ENCODE data around the gene SPATA20.

The SPATA20 gene

DNA sequence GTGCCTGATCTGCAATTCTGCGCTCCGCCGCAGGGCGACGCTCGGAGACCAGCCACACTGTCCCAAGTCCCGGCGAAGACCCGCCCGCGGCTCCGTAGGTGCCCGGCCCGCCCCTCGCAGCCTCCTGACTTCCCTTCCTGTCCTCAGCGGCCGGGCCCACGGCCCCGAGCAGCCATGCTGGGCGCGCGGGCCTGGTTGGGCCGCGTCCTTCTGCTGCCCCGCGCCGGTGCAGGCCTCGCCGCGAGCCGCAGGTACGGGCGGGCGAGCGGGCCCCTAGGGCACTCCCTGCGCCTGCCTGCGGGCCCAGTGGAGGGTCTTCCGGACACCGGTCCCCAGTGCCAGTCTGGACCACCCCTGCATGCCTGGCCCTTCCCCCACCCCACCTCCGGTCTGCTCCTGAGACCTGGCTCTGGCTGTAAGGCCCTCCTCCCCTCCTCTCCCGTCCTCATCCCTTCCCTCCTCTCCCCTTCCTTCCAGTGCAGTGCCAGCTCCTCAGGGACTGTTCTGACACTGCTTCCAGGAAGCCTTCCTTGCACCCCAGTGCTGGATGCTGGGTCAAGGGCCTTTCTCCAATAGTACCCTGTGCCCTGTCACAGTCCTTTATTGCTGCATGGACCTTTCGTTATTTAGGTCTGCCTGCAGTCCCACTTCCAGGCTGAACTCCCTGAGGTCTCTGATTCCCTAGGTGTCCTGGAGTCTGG is at the start of gene SPATA20:
SPATA20 (plus strand) TSS at position 140 of the 701 bp plus-strand sequence; CDS start at position 175, 35 bp downstream.
- no peak for FAIRE-seq

DNA sequence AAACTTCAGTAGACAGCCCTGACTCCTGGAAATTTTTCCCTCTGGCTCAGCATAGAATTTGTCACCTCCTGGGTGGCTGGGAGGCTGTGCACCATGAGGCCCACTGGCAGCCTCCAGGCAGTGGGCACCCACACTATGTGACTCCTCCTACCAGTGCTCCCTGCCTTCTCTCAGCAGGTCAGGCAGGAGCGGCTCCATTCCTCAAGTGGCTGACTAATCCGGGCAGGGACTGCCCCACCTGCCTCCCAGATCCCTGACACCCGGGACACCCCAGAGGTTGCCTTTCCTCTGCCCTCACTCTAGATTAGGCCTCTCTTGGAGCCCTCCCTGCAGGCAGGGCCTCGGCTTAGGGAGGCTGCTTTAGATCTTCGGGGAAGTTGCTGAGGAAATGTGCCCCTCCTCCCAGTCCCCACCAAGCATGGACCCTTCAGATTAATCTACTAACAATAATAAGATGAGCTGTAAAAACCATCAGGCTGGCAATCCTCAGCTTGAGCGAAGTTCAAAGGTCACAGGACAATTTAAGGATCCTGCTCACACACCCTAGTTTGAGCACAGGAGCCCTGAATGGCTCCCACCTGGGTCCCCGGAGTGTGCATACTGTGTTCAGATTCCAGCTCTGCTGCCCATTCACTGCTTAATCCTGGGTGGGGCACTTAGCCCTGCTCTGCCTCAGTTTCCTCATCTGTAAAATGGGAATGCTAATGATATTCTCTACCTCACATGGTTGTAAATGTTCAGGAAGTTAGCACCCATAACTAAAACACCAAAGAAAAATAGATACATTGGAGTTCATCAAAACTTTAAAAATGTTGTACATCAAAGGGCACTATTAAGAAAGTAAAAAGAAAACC is 48.7 kb upstream of the SPATA20 start:
- FAIRE-seq: no peak

DNA sequence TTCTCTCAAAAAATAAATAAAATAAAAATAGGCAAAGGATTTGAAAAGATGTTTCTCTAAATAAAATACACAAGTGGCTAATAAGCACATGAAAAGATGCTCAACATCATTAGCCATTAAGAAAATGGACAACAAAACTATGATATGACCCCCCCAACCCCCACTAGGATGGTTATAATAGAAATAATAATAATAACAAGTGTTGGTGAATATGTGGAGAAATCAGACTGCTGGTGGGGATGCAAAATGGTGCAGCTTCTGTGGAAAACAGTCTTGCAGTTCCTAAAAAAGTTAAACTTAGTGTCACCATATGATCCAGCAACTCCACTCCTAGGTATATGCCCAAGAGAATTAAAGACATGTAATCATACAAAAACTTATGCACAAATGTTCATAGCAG is 47.7 kb upstream of the SPATA20 start:
- no peak for FAIRE-seq

DNA sequence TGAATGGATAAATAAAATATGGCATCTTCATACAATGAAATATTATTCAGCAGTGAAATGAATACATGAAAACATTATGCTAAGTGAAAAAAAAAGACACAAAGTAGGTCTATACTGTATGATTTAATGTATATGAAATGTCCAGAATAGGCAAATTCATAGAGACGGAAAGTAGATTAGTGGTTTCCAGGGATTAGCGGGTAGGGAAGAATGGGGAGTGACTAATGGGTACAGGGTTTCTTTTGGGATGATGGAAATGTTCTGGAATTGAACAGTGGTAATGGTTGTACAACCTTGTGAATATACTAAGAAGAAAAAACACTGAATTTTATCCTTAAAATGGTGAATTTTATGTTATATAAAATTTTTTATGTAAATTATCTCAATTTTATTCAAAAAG is 47.3 kb upstream of the SPATA20 start:
- no peak for FAIRE-seq

GRCh38 chr17:50501054-50501453 is 45.9 kb upstream of the SPATA20 start:
- peak; percentile 41 for FAIRE-seq

GRCh38 chr17:50502301-50502990 is 44.5 kb upstream of the SPATA20 start:
- no peak for FAIRE-seq

DNA sequence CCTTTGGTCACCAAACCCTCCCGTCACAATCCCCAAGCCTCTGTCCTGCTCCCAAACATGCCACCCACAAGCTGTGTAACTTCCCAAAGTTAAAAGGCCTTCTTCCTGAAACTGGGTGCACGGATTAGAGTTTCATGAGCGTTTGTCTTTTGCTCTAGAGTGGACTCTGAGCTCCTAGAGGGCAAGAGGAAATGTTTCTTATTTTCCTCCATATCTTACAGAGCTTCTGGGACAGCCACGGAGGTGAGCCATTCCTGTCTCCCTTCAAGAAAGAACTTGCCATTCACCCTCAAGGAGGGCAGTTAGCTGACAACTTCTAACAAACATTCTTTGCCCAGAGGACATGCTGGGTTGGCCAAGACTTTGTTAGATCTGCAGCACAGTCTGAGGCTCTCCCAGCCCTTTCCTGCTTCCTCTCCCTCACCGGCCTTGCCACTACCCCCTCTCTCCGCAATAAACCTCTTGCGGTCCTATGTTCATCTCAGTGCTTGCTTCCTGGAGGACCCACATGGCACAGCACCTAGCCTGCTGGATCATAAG is 41.3 kb upstream of the SPATA20 start:
- FAIRE-seq: no peak

DNA sequence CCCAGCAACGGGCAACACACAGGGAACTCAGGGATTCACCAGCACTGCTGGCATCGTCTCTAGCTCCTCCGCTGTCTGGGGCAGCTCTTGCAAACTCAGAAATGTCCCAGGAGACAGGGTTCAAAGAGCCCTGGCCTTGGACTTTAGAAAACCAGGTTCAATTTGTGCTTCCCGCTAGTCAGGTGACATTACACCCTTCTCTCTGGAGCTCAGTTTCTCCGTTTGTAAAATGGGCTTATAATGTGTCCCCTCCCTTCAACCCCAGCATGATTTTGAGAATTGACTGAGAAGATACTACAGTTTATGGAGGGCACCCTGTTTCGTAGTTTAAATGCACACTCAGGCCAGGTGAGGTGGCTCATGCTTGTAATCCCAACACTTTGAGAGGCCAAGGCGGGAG is 40.7 kb upstream of the SPATA20 start:
- FAIRE-seq: no peak

DNA sequence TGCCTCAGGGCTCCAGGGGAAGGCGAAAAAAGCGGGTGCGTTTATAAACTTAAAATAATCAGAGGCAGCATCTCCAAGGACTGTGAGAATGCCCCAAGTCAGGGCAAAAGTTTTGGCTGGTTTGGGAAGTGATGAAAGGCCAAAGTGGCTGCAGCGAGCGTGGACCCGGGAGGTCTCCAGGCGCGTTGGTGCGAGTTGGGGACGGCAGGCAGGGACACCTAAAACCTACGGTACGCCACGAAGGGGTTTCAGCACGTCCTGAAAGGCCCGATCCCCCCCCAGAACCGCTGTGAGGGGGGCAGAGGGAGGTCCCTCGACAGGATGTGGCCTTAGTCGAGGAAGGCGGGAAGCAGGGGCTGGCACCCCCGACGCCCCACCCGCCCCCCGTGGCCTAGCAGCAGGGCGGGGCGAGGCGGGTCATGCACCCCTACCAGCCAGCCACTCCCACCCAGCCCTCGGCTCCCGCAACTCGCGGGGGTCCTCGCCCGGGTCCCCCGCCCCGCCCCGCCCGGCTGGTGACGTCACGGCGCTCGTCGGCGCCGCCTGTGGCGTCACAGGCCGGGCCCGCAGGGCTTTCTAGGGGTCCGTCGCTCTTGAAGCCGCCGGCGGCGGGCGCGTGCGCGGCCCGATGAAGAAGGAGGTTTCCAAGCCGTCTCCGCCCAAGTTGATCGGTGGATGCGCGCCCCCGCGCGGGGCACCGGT is 39.0 kb upstream of the SPATA20 start, which contains the start of gene MYCBPAP:
MYCBPAP (plus strand) TSS at position 569 of the 702 bp plus-strand sequence. CDS start 236 bp downstream, outside the sequence.
- no peak for FAIRE-seq

GRCh38 chr17:50508573-50509460 is 38.2 kb upstream of the SPATA20 start:
- FAIRE-seq: no peak

- FAIRE-seq: no peak
Measured at GRCh38 chr17:50511058-50511457, 35.9 kb upstream of the SPATA20 start.

DNA sequence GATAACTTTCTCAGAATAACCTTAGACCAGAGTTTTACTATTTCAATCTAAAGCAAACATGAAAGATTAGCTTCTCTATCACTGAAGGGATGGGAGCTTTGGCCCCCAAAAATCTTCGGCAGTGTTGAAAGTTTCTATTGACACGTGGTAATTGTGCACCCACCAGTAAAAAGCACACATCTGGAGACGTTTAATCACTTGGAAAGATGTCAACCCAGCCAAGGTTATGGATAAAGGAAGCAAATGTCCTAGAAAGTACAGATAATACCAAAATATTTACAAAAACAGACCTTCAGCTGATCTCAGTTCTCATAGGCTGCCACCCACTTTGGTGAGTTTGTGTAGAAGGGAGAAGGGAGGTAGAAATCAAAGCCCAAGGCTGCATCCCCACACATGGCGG is 33.5 kb upstream of the SPATA20 start:
- FAIRE-seq: peak; percentile 86

GRCh38 chr17:50514388-50514787 is 32.6 kb upstream of the SPATA20 start:
- no peak for FAIRE-seq

DNA sequence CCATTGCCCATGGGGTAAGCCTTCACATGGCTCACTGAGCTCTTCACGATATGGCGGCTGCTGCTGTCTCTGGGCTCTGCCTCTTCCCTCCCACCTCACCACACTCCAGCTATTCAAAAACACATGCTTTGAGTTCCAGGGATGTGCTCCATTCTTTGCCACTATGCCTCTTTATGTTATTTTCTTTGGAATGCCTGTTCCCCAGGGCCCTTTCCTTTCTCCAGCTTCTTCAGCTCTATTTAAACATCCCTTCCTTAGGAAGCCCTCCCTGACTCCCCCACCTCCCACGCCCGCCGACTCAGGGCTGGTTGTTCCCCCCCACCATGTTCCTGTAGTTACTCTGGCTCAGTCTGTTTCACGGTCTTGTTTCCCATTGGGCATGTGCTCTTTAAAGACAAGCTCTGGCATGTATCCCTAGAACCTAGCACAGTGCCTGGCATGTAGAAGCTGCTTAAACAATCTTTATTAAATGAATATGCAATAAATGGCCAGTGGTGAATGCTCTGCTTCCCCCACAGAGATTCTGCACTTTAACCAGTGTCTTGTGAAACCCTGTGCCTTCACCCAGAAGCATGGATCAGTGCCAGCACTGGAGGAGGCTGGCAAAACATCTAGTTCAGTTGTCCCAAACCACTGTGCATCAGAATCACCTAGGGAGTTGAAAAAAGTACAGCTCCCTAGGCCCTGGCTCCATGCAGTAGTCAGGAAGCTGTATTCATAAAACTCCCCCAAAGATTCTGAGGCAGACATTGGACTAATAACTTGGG is 31.9 kb upstream of the SPATA20 start:
- no peak for FAIRE-seq

DNA sequence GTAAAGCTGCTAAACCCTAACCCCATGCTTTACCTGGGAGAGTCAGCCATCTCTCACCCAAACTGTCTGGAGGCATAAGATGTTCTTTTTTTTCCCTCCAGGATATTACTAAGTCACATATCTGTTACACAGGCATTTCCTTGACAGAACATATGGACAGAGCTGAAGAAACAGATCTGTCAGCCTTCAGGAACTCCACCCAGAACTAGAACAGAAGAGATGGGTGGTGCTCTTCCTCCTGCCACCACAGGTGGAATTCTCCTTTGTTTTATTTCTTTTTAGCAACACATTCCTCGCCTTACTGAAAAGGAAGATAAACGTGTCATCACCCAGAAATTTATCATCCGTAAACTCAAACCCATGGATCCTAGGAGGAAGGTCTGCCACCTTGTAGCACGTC is 30.0 kb upstream of the SPATA20 start:
- no peak for FAIRE-seq

- no peak for FAIRE-seq
Measured at GRCh38 chr17:50517504-50518383, 29.2 kb upstream of the SPATA20 start.

DNA sequence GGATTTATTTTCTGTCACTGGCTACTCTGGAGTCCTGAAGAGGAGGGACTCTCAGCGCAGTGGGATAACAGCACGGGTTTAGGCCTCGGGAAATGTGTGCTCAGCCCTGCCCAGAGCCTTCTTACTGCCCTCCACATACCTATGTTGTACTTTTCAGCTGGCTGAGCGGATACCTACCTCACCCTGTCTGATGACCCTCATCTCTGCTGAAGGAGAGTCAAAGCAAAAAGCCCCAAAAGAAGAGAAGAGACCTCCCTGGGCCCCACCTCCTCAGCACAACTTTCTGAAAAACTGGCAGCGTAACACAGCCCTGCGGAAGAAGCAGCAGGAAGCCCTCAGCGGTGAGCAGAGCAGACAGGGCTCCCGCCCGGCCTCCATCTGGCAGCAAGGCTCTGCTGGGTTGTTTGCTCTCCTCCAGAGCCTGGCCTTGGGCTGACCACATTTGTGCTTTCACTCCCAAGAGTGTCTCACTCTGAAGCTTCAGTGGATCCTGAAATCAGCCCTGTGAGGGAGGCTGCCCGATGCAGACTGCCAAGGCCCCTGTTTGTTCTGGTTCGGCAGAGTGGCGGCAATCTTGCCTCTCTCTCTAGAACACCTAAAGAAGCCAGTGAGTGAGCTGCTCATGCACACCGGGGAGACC is 28.5 kb upstream of the SPATA20 start:
- FAIRE-seq: no peak

DNA sequence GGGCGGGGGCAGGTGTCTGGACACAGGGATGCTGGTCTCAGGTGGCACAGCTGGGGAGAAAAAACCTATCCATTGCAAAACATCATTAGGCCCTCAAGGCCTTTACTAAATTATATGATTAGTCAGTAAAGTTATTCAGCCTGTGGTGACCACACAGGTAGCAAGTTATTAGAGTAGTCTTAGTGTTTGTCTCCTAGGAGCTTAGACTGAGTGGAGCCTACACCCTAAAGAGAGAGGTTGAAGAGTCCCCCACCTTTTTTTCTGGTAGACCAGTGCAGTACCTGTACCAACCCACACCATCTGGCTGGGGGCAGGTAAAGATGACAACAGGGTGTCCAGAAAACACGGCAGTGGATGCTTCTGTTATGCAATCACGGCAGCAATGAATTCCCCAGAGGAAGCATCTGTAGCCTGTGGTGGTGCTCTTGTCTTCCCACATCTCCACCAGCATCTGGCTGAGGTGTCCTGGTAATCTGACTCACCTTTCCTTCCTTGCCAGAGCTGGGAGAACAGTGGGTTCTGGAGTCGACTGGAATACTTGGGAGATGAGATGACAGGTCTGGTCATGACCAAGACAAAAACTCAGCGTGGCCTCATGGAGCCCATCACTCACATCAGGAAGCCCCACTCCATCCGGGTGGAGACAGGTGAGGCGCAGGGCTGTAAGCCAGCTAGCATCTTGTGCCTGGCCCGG is 27.7 kb upstream of the SPATA20 start:
- FAIRE-seq: no peak
